Mammary epithelial cell (primary cell): ENCODE measurements around the gene CYB5R2.

Experiments used
- EZH2 ChIP-seq: IDR thresholded peaks from 2 replicates; pipeline ENCODE4 v1.6.1; 2012; ENCODE audit warnings: low read length, inconsistent platforms, borderline replicate concordance
- TF ChIP-seq, protein P1 (sequence below), 2 donors: IDR thresholded peaks in 1 of 2; conservative IDR thresholded peaks in 1 of 2; 2 replicates each; pipeline ENCODE4 v1.5.1; 2011 to 2012; ENCODE audit warnings: inconsistent platforms in 2 of 2, low read length in 2 of 2, mild to moderate bottlenecking in 2 of 2, control low read depth in 1 of 2, low read depth in 1 of 2; ENCODE audit not compliant: insufficient read depth in 1 of 2; ENCODE audit errors: extremely low read depth in 1 of 2

DNA sequence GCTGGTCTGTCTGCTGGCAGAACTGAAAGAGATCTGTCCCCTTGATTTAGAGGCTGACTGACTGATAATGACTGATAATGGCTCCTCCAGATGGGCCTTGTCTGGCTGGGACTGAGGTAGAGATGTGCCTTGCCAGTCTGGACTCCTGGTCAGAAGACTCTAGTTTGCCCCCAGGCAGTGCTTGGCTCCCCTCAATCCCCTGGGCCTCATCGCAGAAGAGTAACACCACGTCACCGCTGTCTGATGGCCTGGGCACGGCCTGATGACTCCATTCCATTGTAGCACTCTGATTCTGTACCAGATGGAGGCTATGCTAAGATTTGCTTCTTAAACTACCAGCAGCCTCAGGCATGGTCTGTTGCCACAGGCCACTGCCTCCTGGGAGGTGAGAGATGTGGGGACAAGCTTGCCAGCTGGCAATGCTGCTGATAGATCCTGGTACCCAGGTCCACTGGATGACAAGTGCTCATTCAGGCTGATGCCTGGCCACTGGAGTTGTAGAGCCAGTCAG, 19.1 kb downstream of the CYB5R2 start:
- TF ChIP-seq, protein P1, sequence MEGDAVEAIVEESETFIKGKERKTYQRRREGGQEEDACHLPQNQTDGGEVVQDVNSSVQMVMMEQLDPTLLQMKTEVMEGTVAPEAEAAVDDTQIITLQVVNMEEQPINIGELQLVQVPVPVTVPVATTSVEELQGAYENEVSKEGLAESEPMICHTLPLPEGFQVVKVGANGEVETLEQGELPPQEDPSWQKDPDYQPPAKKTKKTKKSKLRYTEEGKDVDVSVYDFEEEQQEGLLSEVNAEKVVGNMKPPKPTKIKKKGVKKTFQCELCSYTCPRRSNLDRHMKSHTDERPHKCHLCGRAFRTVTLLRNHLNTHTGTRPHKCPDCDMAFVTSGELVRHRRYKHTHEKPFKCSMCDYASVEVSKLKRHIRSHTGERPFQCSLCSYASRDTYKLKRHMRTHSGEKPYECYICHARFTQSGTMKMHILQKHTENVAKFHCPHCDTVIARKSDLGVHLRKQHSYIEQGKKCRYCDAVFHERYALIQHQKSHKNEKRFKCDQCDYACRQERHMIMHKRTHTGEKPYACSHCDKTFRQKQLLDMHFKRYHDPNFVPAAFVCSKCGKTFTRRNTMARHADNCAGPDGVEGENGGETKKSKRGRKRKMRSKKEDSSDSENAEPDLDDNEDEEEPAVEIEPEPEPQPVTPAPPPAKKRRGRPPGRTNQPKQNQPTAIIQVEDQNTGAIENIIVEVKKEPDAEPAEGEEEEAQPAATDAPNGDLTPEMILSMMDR (conservative IDR thresholded peaks at IDR 0.05 in 1 of 2, IDR thresholded peaks at IDR 0.05 in 1 of 2; ENCODE audit: extremely low read depth in 1 of 2, insufficient read depth in 1 of 2, low read depth in 1 of 2, low read length in 2 of 2) = no peak
- TF ChIP-seq EZH2 = no peak
